ENCODE results near the gene NOL4L.

The NOL4L gene

GRCh38 chr20:32541323-32542258, 43.5 kb downstream of the NOL4L start:
- DNase-seq (ENCODE audit: low read depth, low spot score) = no peak

- DNase-seq (ENCODE audit: low read depth, low spot score) = no peak
These were observed 45.1 kb downstream of the NOL4L start for GRCh38 chr20:32539817-32540675.

- no peak for DNase-seq (ENCODE audit: low read depth, low spot score)
These were observed 45.9 kb downstream of the NOL4L start for GRCh38 chr20:32539026-32539816.

- no peak for DNase-seq (ENCODE audit: low read depth, low spot score)
These were observed 46.6 kb downstream of the NOL4L start for GRCh38 chr20:32538526-32538939.

GRCh38 chr20:32537657-32538525, 47.2 kb downstream of the NOL4L start:
- no peak for DNase-seq (ENCODE audit: low read depth, low spot score)

GRCh38 chr20:32536851-32537656, 48.1 kb downstream of the NOL4L start:
- no peak for DNase-seq (ENCODE audit: low read depth, low spot score)

- DNase-seq (ENCODE audit: low read depth, low spot score) = peak; percentile 35
These were observed 48.9 kb downstream of the NOL4L start for GRCh38 chr20:32535953-32536823.

GRCh38 chr20:32535316-32535952, 49.7 kb downstream of the NOL4L start:
- no peak for DNase-seq (ENCODE audit: low read depth, low spot score)

GRCh38 chr20:32534661-32535240, 50.4 kb downstream of the NOL4L start:
- no peak for DNase-seq (ENCODE audit: low read depth, low spot score)

GRCh38 chr20:32533732-32534131, 51.4 kb downstream of the NOL4L start:
- DNase-seq (ENCODE audit: low read depth, low spot score) = no peak

- no peak for DNase-seq (ENCODE audit: low read depth, low spot score)
These were observed 52.9 kb downstream of the NOL4L start for GRCh38 chr20:32532246-32532645.

- no peak for DNase-seq (ENCODE audit: low read depth, low spot score)
These were observed 56.0 kb downstream of the NOL4L start for GRCh38 chr20:32528905-32529670.

GRCh38 chr20:32528171-32528891, 56.8 kb downstream of the NOL4L start:
- DNase-seq (ENCODE audit: low read depth, low spot score) = no peak

GRCh38 chr20:32527447-32528055, 57.6 kb downstream of the NOL4L start:
- DNase-seq (ENCODE audit: low read depth, low spot score) = no peak

GRCh38 chr20:32527052-32527446, 58.1 kb downstream of the NOL4L start:
- no peak for DNase-seq (ENCODE audit: low read depth, low spot score)

GRCh38 chr20:32526541-32526940, 58.6 kb downstream of the NOL4L start:
- no peak for DNase-seq (ENCODE audit: low read depth, low spot score)
